Posterior vena cava (tissue), 2 donors: ENCODE measurements around the gene KCNQ1. TPM values are rescaled to one million over a fixed set of nuclear protein-coding genes. Genes with fewer than 3 reads are reported as not detected.
A peak's percentile ranks its signal among the peaks of the same experiment; 100 is the strongest.

Experiments
- DNase-seq: peaks from one replicate; pipeline ENCODE4 v3.0.0-alpha.2; 2020; ENCODE audit warnings: low spot score
- intact Hi-C, 2 donors: fragments of 100-400 bp; cut with DNase I; formaldehyde crosslinking; loops; one replicate each; pipeline versions ENCODE4 v1.14.1 to v1.14.2; 2022 to 2023
- total RNA-seq, 2 donors: library from RNA; stranded (reverse); fragmentation: NEBNext Ultra II Directional; extraction: Animal tissue kit (Norgen Biotek cat#: 25700); gene quantifications; one replicate each; pipeline ENCODE4 v1.2.1, GENCODE V29; 2021
- donor health status: DM: yes; HTN: yes; CAD: no.
- donor health status: DM: yes; HTN: yes; CAD: no.

Gene KCNQ1
- total RNA-seq, 2 donors from 2014 or later: 4.7 to 7.2 TPM

- intact Hi-C loops: loop anchor here (2.0 kb wide), 2 partner anchors 117 to 225 kb away; no protein-coding TSS in a partner anchor
- no peak for DNase-seq
These were observed 22.8 kb upstream of the KCNQ1 start for GRCh38 chr11:2421996-2422395.

GRCh38 chr11:2422461-2423156 is 22.2 kb upstream of the KCNQ1 start:
- intact Hi-C loops: no loop called here
- no peak for DNase-seq

- intact Hi-C loops: no loop called here
These were observed 21.4 kb upstream of the KCNQ1 start for GRCh38 chr11:2423157-2424025.

GRCh38 chr11:2424811-2425495 is 19.9 kb upstream of the KCNQ1 start:
- intact Hi-C loops: loop anchor here (5.0 kb wide), 2 partner anchors 107 to 467 kb away; no protein-coding TSS in a partner anchor
- no peak for DNase-seq

More at GRCh38 chr11:2423157-2424025, 21.4 kb upstream of the KCNQ1 start:
- no peak for DNase-seq

GRCh38 chr11:2425506-2425905 is 19.3 kb upstream of the KCNQ1 start:
- DNase-seq: no peak
- intact Hi-C loops: loop anchor here (5.0 kb wide), 2 partner anchors 107 to 467 kb away; no protein-coding TSS in a partner anchor

- DNase-seq: no peak
- intact Hi-C loops: loop anchor here (5.0 kb wide), 2 partner anchors 106 to 466 kb away; no protein-coding TSS in a partner anchor
These were observed 18.6 kb upstream of the KCNQ1 start for GRCh38 chr11:2426221-2426620.

- intact Hi-C loops: loop anchor here (5.0 kb wide), 2 partner anchors 105 to 465 kb away; no protein-coding TSS in a partner anchor
These were observed 17.8 kb upstream of the KCNQ1 start for GRCh38 chr11:2426826-2427521.

GRCh38 chr11:2427721-2428321 is 17.0 kb upstream of the KCNQ1 start:
- intact Hi-C loops: loop anchor here (5.0 kb wide), 2 partner anchors 104 to 464 kb away; no protein-coding TSS in a partner anchor
- DNase-seq: no peak

More at GRCh38 chr11:2426826-2427521, 17.8 kb upstream of the KCNQ1 start:
- no peak for DNase-seq

GRCh38 chr11:2428322-2428795 is 16.4 kb upstream of the KCNQ1 start:
- intact Hi-C loops: loop anchor here (5.0 kb wide), 2 partner anchors 104 to 464 kb away; no protein-coding TSS in a partner anchor
- DNase-seq: peak; percentile 92

- DNase-seq: peak; percentile 10
- intact Hi-C loops: no loop called here
These were observed 13.4 kb upstream of the KCNQ1 start for GRCh38 chr11:2431395-2431794.

- peak; percentile 63 for DNase-seq
- intact Hi-C loops: no loop called here
These were observed 12.6 kb upstream of the KCNQ1 start for GRCh38 chr11:2432171-2432621.

GRCh38 chr11:2432628-2433071 is 12.2 kb upstream of the KCNQ1 start:
- intact Hi-C loops: no loop called here
- DNase-seq: peak; percentile 71

GRCh38 chr11:2433106-2433925 is 11.5 kb upstream of the KCNQ1 start:
- intact Hi-C loops: no loop called here
- DNase-seq: peak; percentile 58

- DNase-seq: peak; percentile 62
- intact Hi-C loops: loop anchor here in 1 of 2 donors (1.0 kb wide), 1 partner anchor 28 kb away; no protein-coding TSS in a partner anchor
These were observed 10.8 kb upstream of the KCNQ1 start for GRCh38 chr11:2434008-2434407.

- intact Hi-C loops: loop anchor here in 1 of 2 donors (1.0 kb wide), 1 partner anchor 28 kb away; no protein-coding TSS in a partner anchor
- DNase-seq: peak; percentile 67
These were observed 10.1 kb upstream of the KCNQ1 start for GRCh38 chr11:2434506-2435255.

GRCh38 chr11:2435288-2436012 is 9.4 kb upstream of the KCNQ1 start:
- no peak for DNase-seq
- intact Hi-C loops: no loop called here
